SU-DHL-6 (cell line): ENCODE results near the gene TNXB.
"Not testable (repeated sequence)": the region's sequence is repeated elsewhere in the genome, so short reads cannot be mapped to it uniquely, and the experiment has no call there.

ENCODE experiments used
- H2AFZ ChIP-seq: fragments of 200-600 bp; sonication (generic); 2 replicates; pipeline ENCODE4 v1.6.1; 2014; ENCODE audit warnings: low read depth, mild to moderate bottlenecking, moderate library complexity, mixed read lengths, antibody characterized with exemption, low read length; ENCODE audit not compliant: severe bottlenecking
- H3F3A ChIP-seq: fragments of 200-600 bp; shearing (Covaris generic); 2 replicates; pipeline ENCODE4 v1.6.0; 2016; ENCODE audit warnings: antibody characterized with exemption, mild to moderate bottlenecking; ENCODE audit not compliant: insufficient read depth
- H3K27ac ChIP-seq: fragments of 200-600 bp; sonication (generic); 2 replicates; pipeline ENCODE4 v1.5.1; 2016; ENCODE audit warnings: low read depth, mild to moderate bottlenecking, low read length, moderate library complexity, mixed read lengths
- H3K27me3 ChIP-seq: fragments of 200-600 bp; sonication (generic), shearing (Covaris generic); 2 replicates; pipeline ENCODE4 v1.6.0; 2014; ENCODE audit warnings: mild to moderate bottlenecking, low read length
- H3K36me3 ChIP-seq: fragments of 200-600 bp; sonication (generic); 2 replicates; pipeline ENCODE4 v1.6.1; 2014; ENCODE audit warnings: mild to moderate bottlenecking, low read length, mixed read lengths
- H3K4me2 ChIP-seq: fragments of 300-600, 200-600 bp; shearing (Covaris generic), sonication (generic); 2 replicates; pipeline ENCODE4 v1.6.0; 2014; ENCODE audit warnings: low read length, low read depth, mild to moderate bottlenecking; ENCODE audit not compliant: poor library complexity, severe bottlenecking
- H3K4me3 ChIP-seq: fragments of 200-600 bp; sonication (generic); 2 replicates; pipeline ENCODE4 v1.5.1; 2014; ENCODE audit warnings: antibody characterized with exemption, low read length, mild to moderate bottlenecking, mixed read lengths; ENCODE audit not compliant: insufficient read depth, poor library complexity, severe bottlenecking
- H3K79me2 ChIP-seq: fragments of 200-600 bp; sonication (generic); 2 replicates; pipeline ENCODE4 v1.6.1; 2014; ENCODE audit warnings: mild to moderate bottlenecking, low read length, moderate library complexity; ENCODE audit not compliant: insufficient read depth
- H3K9ac ChIP-seq: fragments of 200-600 bp; sonication (generic); 2 replicates; pipeline ENCODE4 v1.7.0; 2014; ENCODE audit warnings: mild to moderate bottlenecking, low read length
- H3K9me2 ChIP-seq: fragments of 200-600 bp; sonication (generic); replicated peaks from 2 replicates; pipeline ENCODE4 v1.6.1; 2014; ENCODE audit warnings: low read length; ENCODE audit not compliant: insufficient read depth
- H3K9me3 ChIP-seq: fragments of 200-600 bp; sonication (generic); 2 replicates; pipeline ENCODE4 v1.6.1; 2014; ENCODE audit warnings: low read length, mixed read lengths; ENCODE audit not compliant: insufficient read depth
- H4K20me1 ChIP-seq: fragments of 200-600 bp; sonication (generic); 2 replicates; pipeline ENCODE4 v1.6.1; 2014; ENCODE audit warnings: low read depth, mild to moderate bottlenecking, antibody characterized with exemption, low read length, moderate library complexity, mixed read lengths
- EZH2phosphoT487 ChIP-seq: fragments of 200-600 bp; sonication (generic), shearing (Covaris generic); conservative IDR thresholded peaks from 2 replicates; pipeline ENCODE4 v1.6.1; 2018; ENCODE audit warnings: mild to moderate bottlenecking, antibody characterized with exemption, low read length, moderate library complexity, mixed read lengths
- TF ChIP-seq, protein P1 (sequence below): fragments of 200-600 bp; sonication (generic); IDR thresholded peaks from one replicate; pipeline ENCODE4 v1.5.1; 2017; ENCODE audit warnings: antibody characterized with exemption, mild to moderate bottlenecking, low read length, moderate library complexity; ENCODE audit not compliant: insufficient read depth, poor library complexity, severe bottlenecking

TNXB gene

DNA sequence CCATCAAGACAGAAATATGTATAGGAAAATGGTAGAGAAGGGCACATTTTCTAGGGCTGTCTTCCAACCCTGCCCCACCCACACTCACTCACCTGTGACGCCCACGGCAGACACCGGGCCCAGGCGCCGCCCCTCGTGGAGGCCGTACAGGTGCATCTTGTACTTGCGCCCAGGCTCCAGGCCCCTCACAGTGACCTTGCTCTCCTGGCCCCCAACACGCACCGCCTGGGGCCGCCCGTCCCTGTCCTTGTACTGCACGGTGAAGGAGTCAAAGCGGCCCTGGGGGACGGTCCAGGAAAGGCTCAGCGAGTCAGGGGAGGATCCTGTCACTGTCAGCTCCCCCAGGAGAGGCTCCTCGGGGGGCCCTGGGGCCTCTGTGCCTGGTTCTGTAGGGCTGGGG lies 51.2 kb downstream of the TNXB start:
- H3K4me2 ChIP-seq: no peak overlapping the region
- no peak for TF ChIP-seq EZH2phosphoT487
- TF ChIP-seq, protein P1, sequence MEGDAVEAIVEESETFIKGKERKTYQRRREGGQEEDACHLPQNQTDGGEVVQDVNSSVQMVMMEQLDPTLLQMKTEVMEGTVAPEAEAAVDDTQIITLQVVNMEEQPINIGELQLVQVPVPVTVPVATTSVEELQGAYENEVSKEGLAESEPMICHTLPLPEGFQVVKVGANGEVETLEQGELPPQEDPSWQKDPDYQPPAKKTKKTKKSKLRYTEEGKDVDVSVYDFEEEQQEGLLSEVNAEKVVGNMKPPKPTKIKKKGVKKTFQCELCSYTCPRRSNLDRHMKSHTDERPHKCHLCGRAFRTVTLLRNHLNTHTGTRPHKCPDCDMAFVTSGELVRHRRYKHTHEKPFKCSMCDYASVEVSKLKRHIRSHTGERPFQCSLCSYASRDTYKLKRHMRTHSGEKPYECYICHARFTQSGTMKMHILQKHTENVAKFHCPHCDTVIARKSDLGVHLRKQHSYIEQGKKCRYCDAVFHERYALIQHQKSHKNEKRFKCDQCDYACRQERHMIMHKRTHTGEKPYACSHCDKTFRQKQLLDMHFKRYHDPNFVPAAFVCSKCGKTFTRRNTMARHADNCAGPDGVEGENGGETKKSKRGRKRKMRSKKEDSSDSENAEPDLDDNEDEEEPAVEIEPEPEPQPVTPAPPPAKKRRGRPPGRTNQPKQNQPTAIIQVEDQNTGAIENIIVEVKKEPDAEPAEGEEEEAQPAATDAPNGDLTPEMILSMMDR: no peak
- H3K9me3 ChIP-seq: no peaks in the 10 kb centered on the region
- H4K20me1 ChIP-seq: no peaks in the 10 kb centered on the region
- no peak overlapping the region for H3K27ac ChIP-seq
- no peaks in the 10 kb centered on the region for H3F3A ChIP-seq
- H3K79me2 ChIP-seq: no peaks in the 10 kb centered on the region
- H3K36me3 ChIP-seq: no peaks in the 10 kb centered on the region
- H2AFZ ChIP-seq: no peak overlapping the region
- H3K9ac ChIP-seq: no peak overlapping the region
- H3K9me2 ChIP-seq: no peaks in the 10 kb centered on the region
- H3K4me3 ChIP-seq: no peak overlapping the region
- no peaks in the 10 kb centered on the region for H3K27me3 ChIP-seq

DNA sequence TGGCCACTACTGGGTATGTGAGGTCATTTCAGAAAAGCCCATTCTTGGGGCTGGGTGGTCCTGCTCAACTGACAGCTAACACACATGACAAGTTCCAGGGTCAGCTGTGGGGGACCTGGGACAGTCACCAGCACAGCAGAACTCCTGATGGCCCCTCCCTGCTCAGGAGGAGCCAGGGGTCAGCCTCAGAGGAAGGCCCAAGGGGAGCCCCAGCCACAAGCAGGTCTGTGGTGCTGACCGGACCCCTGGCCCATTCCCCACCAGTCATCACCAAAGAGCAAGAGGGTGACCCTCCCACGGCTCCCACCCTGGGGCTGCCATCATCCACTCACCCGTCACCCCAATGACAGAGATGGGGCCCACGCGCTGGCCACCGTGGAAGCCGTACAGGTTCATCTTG lies 52.9 kb downstream of the TNXB start:
- Histone ChIP-seq H3K36me3 (no peaks in the 10 kb centered on the region), H3K9me2 (no peaks in the 10 kb centered on the region), H3K79me2 (no peaks in the 10 kb centered on the region), H3K27ac (no peak overlapping the region), H3K27me3 (no peaks in the 10 kb centered on the region), H3K4me3 (no peak overlapping the region), H2AFZ (no peak overlapping the region), H4K20me1 (no peaks in the 10 kb centered on the region), H3K4me2 (no peak overlapping the region), H3K9me3 (no peaks in the 10 kb centered on the region), H3F3A (no peaks in the 10 kb centered on the region), H3K9ac (no peak overlapping the region)
- TF ChIP-seq EZH2phosphoT487: no peak
- TF ChIP-seq, protein P1: no peak

DNA sequence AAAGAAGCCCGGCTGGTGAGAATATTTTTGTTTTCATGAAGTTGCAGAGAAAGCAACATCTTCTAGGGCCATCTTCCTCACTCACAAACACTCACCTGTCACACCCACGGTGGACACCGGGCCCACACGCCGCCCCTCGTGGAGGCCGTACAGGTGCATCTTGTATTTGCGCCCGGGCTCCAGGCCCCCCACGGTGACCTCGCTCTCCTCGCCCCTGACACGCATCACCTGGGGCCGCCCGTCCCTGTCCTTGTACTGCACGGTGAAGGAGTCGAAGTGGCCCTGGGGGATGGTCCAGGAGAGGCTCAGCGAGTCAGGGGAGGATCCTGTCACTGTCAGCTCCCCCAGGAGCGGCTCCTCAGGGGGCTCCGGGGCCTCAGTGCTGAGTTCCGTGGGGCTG lies 53.4 kb downstream of the TNXB start:
- not testable (repeated sequence) for H3K27ac ChIP-seq, H3K27me3 ChIP-seq, H3K79me2 ChIP-seq, H3K9ac ChIP-seq, H4K20me1 ChIP-seq, H3K4me3 ChIP-seq, H3K4me2 ChIP-seq, H2AFZ ChIP-seq, H3K9me3 ChIP-seq, H3K36me3 ChIP-seq, H3F3A ChIP-seq, H3K9me2 ChIP-seq

DNA sequence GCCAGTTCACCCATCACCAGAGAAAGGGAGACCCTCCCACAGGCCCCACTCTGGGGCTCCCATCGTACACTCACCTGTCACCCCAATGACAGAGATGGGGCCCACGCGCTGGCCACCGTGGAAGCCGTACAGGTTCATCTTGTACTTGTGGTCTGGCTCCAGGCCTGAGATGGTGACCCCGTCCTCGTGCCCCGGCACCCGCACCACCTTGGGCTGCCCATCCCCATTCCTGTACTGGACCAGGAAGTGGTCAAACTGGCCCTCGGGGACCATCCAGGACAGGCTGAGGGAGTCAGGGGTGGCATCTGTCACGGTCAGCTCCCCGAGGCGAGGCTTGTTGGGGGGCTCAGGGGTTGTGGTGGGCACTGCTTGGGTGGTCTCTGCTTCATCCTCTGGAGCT lies 55.8 kb downstream of the TNXB start:
- not testable (repeated sequence) for H3K27ac ChIP-seq, H4K20me1 ChIP-seq, H3K9me2 ChIP-seq, H3K9ac ChIP-seq, H2AFZ ChIP-seq, H3K27me3 ChIP-seq, H3F3A ChIP-seq, H3K4me2 ChIP-seq, H3K4me3 ChIP-seq, H3K36me3 ChIP-seq, H3K9me3 ChIP-seq, H3K79me2 ChIP-seq

DNA sequence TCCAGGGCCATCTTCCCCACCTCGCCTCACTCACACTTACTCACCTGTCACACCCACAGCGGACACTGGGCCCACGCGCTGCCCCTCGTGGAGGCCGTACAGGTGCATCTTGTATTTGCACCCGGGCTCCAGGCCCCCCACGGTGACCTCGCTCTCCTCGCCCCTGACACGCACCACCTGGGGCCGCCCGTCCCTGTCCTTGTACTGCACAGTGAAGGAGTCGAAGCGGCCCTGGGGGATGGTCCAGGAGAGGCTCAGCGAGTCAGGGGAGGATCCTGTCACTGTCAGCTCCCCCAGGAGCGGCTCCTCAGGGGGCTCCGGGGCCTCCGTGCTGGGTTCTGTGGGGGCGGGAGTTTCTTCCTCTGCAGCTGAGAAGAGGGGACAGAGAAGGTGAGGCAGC lies 56.5 kb downstream of the TNXB start:
- H3K9ac ChIP-seq, H3K27me3 ChIP-seq, H4K20me1 ChIP-seq, H3K79me2 ChIP-seq, H3K9me2 ChIP-seq, H2AFZ ChIP-seq, H3F3A ChIP-seq, H3K36me3 ChIP-seq, H3K4me3 ChIP-seq, H3K27ac ChIP-seq, H3K4me2 ChIP-seq, H3K9me3 ChIP-seq: not testable (repeated sequence)
